ENCODE measurements around the gene ADARB2.

Gene ADARB2

GRCh38 chr10:1526436-1527055 is 210.8 kb downstream of the ADARB2 start:
- TF ChIP-seq SPI1 (IDR thresholded peaks at IDR 0.05; ENCODE audit: low read depth, low read length) = no peak
- TF ChIP-seq PAX5 (IDR thresholded peaks at IDR 0.05; ENCODE audit: insufficient read depth, low read length, severe bottlenecking) = no peak
- TF ChIP-seq POLR2A (IDR thresholded peaks at IDR 0.05; ENCODE audit: low read depth, low read length) = no peak
- TF ChIP-seq TAF1 (IDR thresholded peaks at IDR 0.05; ENCODE audit: low read depth, low read length) = no peak
- TF ChIP-seq POU2F2 (IDR thresholded peaks at IDR 0.05; ENCODE audit: low read depth, low read length) = no peak
- TF ChIP-seq POLR2AphosphoS5 (IDR thresholded peaks at IDR 0.05; ENCODE audit: low read depth, low read length) = no peak
- FAIRE-seq (no peak), DNase-seq (ENCODE audit: insufficient read length, low spot score) (no peak)

- peak; percentile 78 for FAIRE-seq
- TF ChIP-seq PAX5 (IDR thresholded peaks at IDR 0.05; ENCODE audit: insufficient read depth, low read length, severe bottlenecking) (no peak), POLR2AphosphoS5 (IDR thresholded peaks at IDR 0.05; ENCODE audit: low read depth, low read length) (no peak), TAF1 (IDR thresholded peaks at IDR 0.05; ENCODE audit: low read depth, low read length) (no peak), POU2F2 (IDR thresholded peaks at IDR 0.05; ENCODE audit: low read depth, low read length) (no peak)
Observed at GRCh38 chr10:1525354-1526162, 211.8 kb downstream of the ADARB2 start.

GRCh38 chr10:1524540-1524939 is 212.8 kb downstream of the ADARB2 start:
- no peak for TF ChIP-seq PAX5 (IDR thresholded peaks at IDR 0.05; ENCODE audit: insufficient read depth, low read length, severe bottlenecking)
- no peak for TF ChIP-seq TAF1 (IDR thresholded peaks at IDR 0.05; ENCODE audit: low read depth, low read length)
- TF ChIP-seq POLR2A (IDR thresholded peaks at IDR 0.05; ENCODE audit: low read depth, low read length) = no peak
- TF ChIP-seq POLR2AphosphoS5 (IDR thresholded peaks at IDR 0.05; ENCODE audit: low read depth, low read length) = no peak
- no peak for TF ChIP-seq POU2F2 (IDR thresholded peaks at IDR 0.05; ENCODE audit: low read depth, low read length)
- peak; percentile 46; the same call in 1 of the 2 replicates for TF ChIP-seq SPI1 (IDR thresholded peaks at IDR 0.05; ENCODE audit: low read depth, low read length)
- no peak for FAIRE-seq
- DNase-seq (ENCODE audit: insufficient read length, low spot score) = no peak

More at GRCh38 chr10:1525354-1526162, 211.8 kb downstream of the ADARB2 start:
- no peak for DNase-seq (ENCODE audit: insufficient read length, low spot score)

- FAIRE-seq = no peak
- no peak for TF ChIP-seq SPI1 (IDR thresholded peaks at IDR 0.05; ENCODE audit: low read depth, low read length)
- TF ChIP-seq POLR2A (IDR thresholded peaks at IDR 0.05; ENCODE audit: low read depth, low read length) = no peak
- no peak for TF ChIP-seq TAF1 (IDR thresholded peaks at IDR 0.05; ENCODE audit: low read depth, low read length)
- TF ChIP-seq POLR2AphosphoS5 (IDR thresholded peaks at IDR 0.05; ENCODE audit: low read depth, low read length) = no peak
- no peak for TF ChIP-seq PAX5 (IDR thresholded peaks at IDR 0.05; ENCODE audit: insufficient read depth, low read length, severe bottlenecking)
- no peak for TF ChIP-seq POU2F2 (IDR thresholded peaks at IDR 0.05; ENCODE audit: low read depth, low read length)
- DNase-seq (ENCODE audit: insufficient read length, low spot score) = no peak
Observed at GRCh38 chr10:1523221-1523620, 214.1 kb downstream of the ADARB2 start.

GRCh38 chr10:1522237-1522636 is 215.1 kb downstream of the ADARB2 start:
- DNase-seq (ENCODE audit: insufficient read length, low spot score) = no peak
- FAIRE-seq = peak; percentile 47
- TF ChIP-seq PAX5 (IDR thresholded peaks at IDR 0.05; ENCODE audit: insufficient read depth, low read length, severe bottlenecking) (no peak), POU2F2 (IDR thresholded peaks at IDR 0.05; ENCODE audit: low read depth, low read length) (no peak), POLR2A (IDR thresholded peaks at IDR 0.05; ENCODE audit: low read depth, low read length) (no peak), SPI1 (IDR thresholded peaks at IDR 0.05; ENCODE audit: low read depth, low read length) (no peak), POLR2AphosphoS5 (IDR thresholded peaks at IDR 0.05; ENCODE audit: low read depth, low read length) (no peak), TAF1 (IDR thresholded peaks at IDR 0.05; ENCODE audit: low read depth, low read length) (no peak)

- no peak for TF ChIP-seq POLR2A (IDR thresholded peaks at IDR 0.05; ENCODE audit: low read depth, low read length)
- TF ChIP-seq POU2F2 (IDR thresholded peaks at IDR 0.05; ENCODE audit: low read depth, low read length) = no peak
- TF ChIP-seq POLR2AphosphoS5 (IDR thresholded peaks at IDR 0.05; ENCODE audit: low read depth, low read length) = no peak
- TF ChIP-seq PAX5 (IDR thresholded peaks at IDR 0.05; ENCODE audit: insufficient read depth, low read length, severe bottlenecking) = no peak
- TF ChIP-seq TAF1 (IDR thresholded peaks at IDR 0.05; ENCODE audit: low read depth, low read length) = no peak
- no peak for TF ChIP-seq SPI1 (IDR thresholded peaks at IDR 0.05; ENCODE audit: low read depth, low read length)
- no peak for FAIRE-seq
Observed at GRCh38 chr10:1521741-1522140, 215.6 kb downstream of the ADARB2 start.

GRCh38 chr10:1520909-1521565 is 216.3 kb downstream of the ADARB2 start:
- FAIRE-seq (no peak), DNase-seq (ENCODE audit: insufficient read length, low spot score) (no peak)
- TF ChIP-seq POLR2AphosphoS5 (IDR thresholded peaks at IDR 0.05; ENCODE audit: low read depth, low read length) (no peak), POU2F2 (IDR thresholded peaks at IDR 0.05; ENCODE audit: low read depth, low read length) (no peak), TAF1 (IDR thresholded peaks at IDR 0.05; ENCODE audit: low read depth, low read length) (no peak)

More at GRCh38 chr10:1521741-1522140, 215.6 kb downstream of the ADARB2 start:
- DNase-seq (ENCODE audit: insufficient read length, low spot score) = no peak

GRCh38 chr10:1519391-1519790 is 217.9 kb downstream of the ADARB2 start:
- TF ChIP-seq PAX5 (IDR thresholded peaks at IDR 0.05; ENCODE audit: insufficient read depth, low read length, severe bottlenecking) = no peak
- no peak for TF ChIP-seq SPI1 (IDR thresholded peaks at IDR 0.05; ENCODE audit: low read depth, low read length)
- no peak for TF ChIP-seq POLR2AphosphoS5 (IDR thresholded peaks at IDR 0.05; ENCODE audit: low read depth, low read length)
- TF ChIP-seq POLR2A (IDR thresholded peaks at IDR 0.05; ENCODE audit: low read depth, low read length) = no peak
- TF ChIP-seq POU2F2 (IDR thresholded peaks at IDR 0.05; ENCODE audit: low read depth, low read length) = no peak
- TF ChIP-seq TAF1 (IDR thresholded peaks at IDR 0.05; ENCODE audit: low read depth, low read length) = no peak
- no peak for DNase-seq (ENCODE audit: insufficient read length, low spot score)
- peak; percentile 51 for FAIRE-seq

- FAIRE-seq (no peak), DNase-seq (ENCODE audit: insufficient read length, low spot score) (no peak)
- TF ChIP-seq POLR2A (IDR thresholded peaks at IDR 0.05; ENCODE audit: low read depth, low read length) (no peak), TAF1 (IDR thresholded peaks at IDR 0.05; ENCODE audit: low read depth, low read length) (no peak), POU2F2 (IDR thresholded peaks at IDR 0.05; ENCODE audit: low read depth, low read length) (no peak), PAX5 (IDR thresholded peaks at IDR 0.05; ENCODE audit: insufficient read depth, low read length, severe bottlenecking) (no peak), POLR2AphosphoS5 (IDR thresholded peaks at IDR 0.05; ENCODE audit: low read depth, low read length) (no peak), SPI1 (IDR thresholded peaks at IDR 0.05; ENCODE audit: low read depth, low read length) (no peak)
Observed at GRCh38 chr10:1517684-1518083, 219.6 kb downstream of the ADARB2 start.
